SU-DHL-6 (cell line): ENCODE results near the gene PPP1CB.

ENCODE experiments used
- CTCF ChIP-seq: fragments of 200-600 bp; sonication (generic); IDR thresholded peaks from one replicate; pipeline ENCODE4 v1.5.1; 2017; ENCODE audit warnings: antibody characterized with exemption, mild to moderate bottlenecking, low read length, moderate library complexity; ENCODE audit not compliant: insufficient read depth, poor library complexity, severe bottlenecking
- EZH2phosphoT487 ChIP-seq: fragments of 200-600 bp; sonication (generic), shearing (Covaris generic); conservative IDR thresholded peaks from 2 replicates; pipeline ENCODE4 v1.6.1; 2018; ENCODE audit warnings: mild to moderate bottlenecking, antibody characterized with exemption, low read length, moderate library complexity, mixed read lengths

- no peak for TF ChIP-seq CTCF
- TF ChIP-seq EZH2phosphoT487 = no peak
Measured at GRCh38 chr2:28704621-28705020, 47.0 kb upstream of the PPP1CB start.
